Hepatocyte (in vitro differentiated cells): ENCODE results near the gene USP10.

ENCODE experiments used
- EZH2 ChIP-seq: fragments of 200-600 bp; sonication (generic); IDR thresholded peaks from 2 replicates; pipeline ENCODE4 v1.6.1; 2016; ENCODE audit warnings: antibody characterized with exemption, mild to moderate bottlenecking, borderline replicate concordance
- EZH2phosphoT487 ChIP-seq: fragments of 200-600 bp; sonication (generic); IDR thresholded peaks from one replicate; pipeline ENCODE4 v1.6.1; 2018; ENCODE audit warnings: antibody characterized with exemption, mild to moderate bottlenecking, low read depth, moderate library complexity; ENCODE audit not compliant: unreplicated experiment, severe bottlenecking
- TF ChIP-seq, protein P1 (sequence below): fragments of 200-600 bp; sonication (generic); IDR thresholded peaks from 2 replicates; pipeline ENCODE4 v1.5.1; 2016; ENCODE audit warnings: antibody characterized with exemption, mild to moderate bottlenecking; ENCODE audit not compliant: poor library complexity

- TF ChIP-seq, protein P1, sequence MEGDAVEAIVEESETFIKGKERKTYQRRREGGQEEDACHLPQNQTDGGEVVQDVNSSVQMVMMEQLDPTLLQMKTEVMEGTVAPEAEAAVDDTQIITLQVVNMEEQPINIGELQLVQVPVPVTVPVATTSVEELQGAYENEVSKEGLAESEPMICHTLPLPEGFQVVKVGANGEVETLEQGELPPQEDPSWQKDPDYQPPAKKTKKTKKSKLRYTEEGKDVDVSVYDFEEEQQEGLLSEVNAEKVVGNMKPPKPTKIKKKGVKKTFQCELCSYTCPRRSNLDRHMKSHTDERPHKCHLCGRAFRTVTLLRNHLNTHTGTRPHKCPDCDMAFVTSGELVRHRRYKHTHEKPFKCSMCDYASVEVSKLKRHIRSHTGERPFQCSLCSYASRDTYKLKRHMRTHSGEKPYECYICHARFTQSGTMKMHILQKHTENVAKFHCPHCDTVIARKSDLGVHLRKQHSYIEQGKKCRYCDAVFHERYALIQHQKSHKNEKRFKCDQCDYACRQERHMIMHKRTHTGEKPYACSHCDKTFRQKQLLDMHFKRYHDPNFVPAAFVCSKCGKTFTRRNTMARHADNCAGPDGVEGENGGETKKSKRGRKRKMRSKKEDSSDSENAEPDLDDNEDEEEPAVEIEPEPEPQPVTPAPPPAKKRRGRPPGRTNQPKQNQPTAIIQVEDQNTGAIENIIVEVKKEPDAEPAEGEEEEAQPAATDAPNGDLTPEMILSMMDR, result no peak
- TF ChIP-seq EZH2, result no peak
- no peak for TF ChIP-seq EZH2phosphoT487
Observed at GRCh38 chr16:84706856-84707255, 7.1 kb downstream of the USP10 start.
